HepG2 (cell line): Measurements from ENCODE around the gene VAMP5. TPM values are rescaled to one million over a fixed set of nuclear protein-coding genes. Genes with fewer than 3 reads are reported as not detected.

ENCODE experiments used
- EP300 ChIP-seq, 3 experiments: sonication (generic) in 1 of 3; formaldehyde crosslinking in 1 of 3; IDR thresholded peaks; 2 replicates each; pipeline versions ENCODE4 v1.5.1 to v1.6.1; 2011 to 2020; ENCODE audit warnings: low read depth in 2 of 3, low read length in 2 of 3, borderline replicate concordance in 1 of 3, improper control_type of control experiment in 1 of 3, mild to moderate bottlenecking in 1 of 3, missing genetic modification reagents in 1 of 3, moderate library complexity in 1 of 3
- GLMP ChIP-seq: sonication (generic); formaldehyde crosslinking; IDR thresholded peaks from 2 replicates; pipeline ENCODE4 v1.9.0; 2021; ENCODE audit warnings: missing genetic modification reagents, mild to moderate bottlenecking, borderline replicate concordance
- HNRNPK ChIP-seq: fragments of 200-400 bp; formaldehyde crosslinking; IDR thresholded peaks from 2 replicates; pipeline ENCODE4 v1.6.1; 2018; ENCODE audit warnings: low read length, low read depth, moderate library complexity, mild to moderate bottlenecking; ENCODE audit not compliant: poor library complexity, severe bottlenecking
- SOX6 ChIP-seq, 2 experiments: fragments of 450-650 bp in 1 of 2; sonication (generic) in 1 of 2; formaldehyde crosslinking in 1 of 2; IDR thresholded peaks; 2 replicates each; pipeline versions ENCODE4 v1.4.0 to v1.6.1; 2017 to 2020; ENCODE audit warnings: antibody characterized with exemption in 1 of 2, mild to moderate bottlenecking in 1 of 2, missing genetic modification reagents in 1 of 2
- U2AF1 ChIP-seq: fragments of 200-400 bp; formaldehyde crosslinking; optimal IDR thresholded peaks from 2 replicates; pipeline ENCODE3; 2017; ENCODE audit warnings: mild to moderate bottlenecking, low read depth, low read length
- ZNF234 ChIP-seq: sonication (generic); formaldehyde crosslinking; conservative IDR thresholded peaks from 2 replicates; pipeline ENCODE4 v1.5.1; 2020; ENCODE audit warnings: mild to moderate bottlenecking, missing genetic modification reagents
- ZNF572 ChIP-seq: sonication (generic); formaldehyde crosslinking; IDR thresholded peaks from 2 replicates; pipeline ENCODE4 v1.5.1; 2020; ENCODE audit warnings: mild to moderate bottlenecking, missing genetic modification reagents
- ZSCAN9 ChIP-seq: IDR thresholded peaks from 2 replicates; pipeline ENCODE4 v1.6.1; 2016; ENCODE audit warnings: borderline replicate concordance
- polyA plus RNA-seq, 8 experiments: library from polyadenylated mRNA; depleted of rRNA in 3 of 8; stranded (reverse) in 7 of 8; unstranded in 1 of 8; fragments of >200 nt; fragmentation: Illumina TruSeq in 4 of 8; extraction: Trizol in 4 of 8; gene quantifications; 2 replicates each; pipeline versions ENCODE4 v1.2.1 to v1.2.3, GENCODE V29; 2011 to 2016; ENCODE audit warnings: low read depth in 4 of 8, missing spikeins in 1 of 8, mixed read lengths in 1 of 8; ENCODE audit not compliant: insufficient read depth in 1 of 8
- total RNA-seq, 5 experiments: library from RNA; depleted of rRNA; stranded (reverse); fragments of >200 nt; fragmentation: Illumina TruSeq; extraction: Trizol; gene quantifications; 2 replicates each; pipeline ENCODE4 v1.2.3, GENCODE V29; 2016; ENCODE audit warnings: low read depth in 1 of 5
- TF ChIP-seq, protein P1 (sequence below): sonication (generic); formaldehyde crosslinking; IDR thresholded peaks from one replicate; pipeline ENCODE4 v1.5.1; 2020; ENCODE audit warnings: mild to moderate bottlenecking, missing genetic modification reagents; ENCODE audit errors: not compliant biosample characterization
- TF ChIP-seq, protein P2 (sequence below): sonication (generic); formaldehyde crosslinking; IDR thresholded peaks from 2 replicates; pipeline ENCODE4 v1.8.0; 2022; ENCODE audit warnings: missing genetic modification reagents, mild to moderate bottlenecking, moderate library complexity, borderline replicate concordance

The VAMP5 gene
- total and polyA plus RNA-seq, 2 of the 13 experiments (the other 11 are each of a cell fraction or from before 2014, with no cell fraction given): 7.2 to 56.7 TPM

- TF ChIP-seq SOX6 (IDR thresholded peaks at IDR 0.05) (no peak), SOX6 (CRISPR knock-in tag; IDR thresholded peaks at IDR 0.05) (peak; percentile 72; the same call in 1 of the 2 replicates), ZSCAN9 (CRISPR knock-in tag) (peak; percentile 86), GLMP (no peak), ZNF572 (0 out of 2 replicates have a peak, but pooled peaks have one; percentile 31), ZNF234 (no peak; the same call in 1 of the 2 replicates), U2AF1 (peak; percentile 63), HNRNPK (peak; percentile 67), EP300 (IDR thresholded peaks at IDR 0.05; ENCODE audit: low read depth in 2 of 2, low read length in 2 of 2) (no peak), EP300 (CRISPR knock-in tag; IDR thresholded peaks at IDR 0.05; ENCODE audit: borderline replicate concordance) (no peak; the same call in 1 of the 2 replicates)
- TF ChIP-seq, protein P1, sequence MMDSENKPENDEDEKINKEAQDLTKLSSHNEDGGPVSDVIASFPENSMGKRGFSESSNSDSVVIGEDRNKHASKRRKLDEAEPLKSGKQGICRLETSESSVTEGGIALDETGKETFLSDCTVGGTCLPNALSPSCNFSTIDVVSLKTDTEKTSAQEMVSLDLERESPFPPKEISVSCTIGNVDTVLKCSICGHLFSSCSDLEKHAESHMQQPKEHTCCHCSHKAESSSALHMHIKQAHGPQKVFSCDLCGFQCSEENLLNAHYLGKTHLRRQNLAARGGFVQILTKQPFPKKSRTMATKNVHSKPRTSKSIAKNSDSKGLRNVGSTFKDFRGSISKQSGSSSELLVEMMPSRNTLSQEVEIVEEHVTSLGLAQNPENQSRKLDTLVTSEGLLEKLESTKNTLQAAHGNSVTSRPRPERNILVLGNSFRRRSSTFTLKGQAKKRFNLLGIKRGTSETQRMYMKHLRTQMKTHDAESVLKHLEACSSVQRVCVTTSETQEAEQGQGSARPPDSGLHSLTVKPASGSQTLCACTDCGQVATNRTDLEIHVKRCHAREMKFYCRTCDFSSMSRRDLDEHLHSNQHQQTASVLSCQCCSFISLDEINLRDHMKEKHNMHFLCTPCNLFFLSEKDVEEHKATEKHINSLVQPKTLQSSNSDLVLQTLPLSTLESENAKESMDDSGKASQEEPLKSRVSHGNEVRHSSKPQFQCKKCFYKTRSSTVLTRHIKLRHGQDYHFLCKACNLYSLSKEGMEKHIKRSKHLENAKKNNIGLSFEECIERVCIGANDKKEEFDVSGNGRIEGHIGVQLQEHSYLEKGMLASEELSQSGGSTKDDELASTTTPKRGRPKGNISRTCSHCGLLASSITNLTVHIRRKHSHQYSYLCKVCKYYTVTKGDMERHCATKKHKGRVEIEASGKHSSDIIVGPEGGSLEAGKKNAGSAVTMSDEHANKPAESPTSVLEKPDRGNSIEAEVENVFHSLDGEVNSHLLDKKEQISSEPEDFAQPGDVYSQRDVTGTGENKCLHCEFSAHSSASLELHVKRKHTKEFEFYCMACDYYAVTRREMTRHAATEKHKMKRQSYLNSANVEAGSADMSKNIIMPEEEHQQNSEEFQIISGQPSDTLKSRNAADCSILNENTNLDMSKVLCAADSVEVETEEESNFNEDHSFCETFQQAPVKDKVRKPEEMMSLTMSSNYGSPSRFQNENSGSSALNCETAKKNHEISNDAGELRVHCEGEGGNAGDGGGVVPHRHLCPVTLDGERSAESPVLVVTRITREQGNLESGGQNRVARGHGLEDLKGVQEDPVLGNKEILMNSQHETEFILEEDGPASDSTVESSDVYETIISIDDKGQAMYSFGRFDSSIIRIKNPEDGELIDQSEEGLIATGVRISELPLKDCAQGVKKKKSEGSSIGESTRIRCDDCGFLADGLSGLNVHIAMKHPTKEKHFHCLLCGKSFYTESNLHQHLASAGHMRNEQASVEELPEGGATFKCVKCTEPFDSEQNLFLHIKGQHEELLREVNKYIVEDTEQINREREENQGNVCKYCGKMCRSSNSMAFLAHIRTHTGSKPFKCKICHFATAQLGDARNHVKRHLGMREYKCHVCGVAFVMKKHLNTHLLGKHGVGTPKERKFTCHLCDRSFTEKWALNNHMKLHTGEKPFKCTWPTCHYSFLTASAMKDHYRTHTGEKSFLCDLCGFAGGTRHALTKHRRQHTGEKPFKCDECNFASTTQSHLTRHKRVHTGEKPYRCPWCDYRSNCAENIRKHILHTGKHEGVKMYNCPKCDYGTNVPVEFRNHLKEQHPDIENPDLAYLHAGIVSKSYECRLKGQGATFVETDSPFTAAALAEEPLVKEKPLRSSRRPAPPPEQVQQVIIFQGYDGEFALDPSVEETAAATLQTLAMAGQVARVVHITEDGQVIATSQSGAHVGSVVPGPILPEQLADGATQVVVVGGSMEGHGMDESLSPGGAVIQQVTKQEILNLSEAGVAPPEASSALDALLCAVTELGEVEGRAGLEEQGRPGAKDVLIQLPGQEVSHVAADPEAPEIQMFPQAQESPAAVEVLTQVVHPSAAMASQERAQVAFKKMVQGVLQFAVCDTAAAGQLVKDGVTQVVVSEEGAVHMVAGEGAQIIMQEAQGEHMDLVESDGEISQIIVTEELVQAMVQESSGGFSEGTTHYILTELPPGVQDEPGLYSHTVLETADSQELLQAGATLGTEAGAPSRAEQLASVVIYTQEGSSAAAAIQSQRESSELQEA (CRISPR knock-in tag): peak; percentile 84
- TF ChIP-seq, protein P2, sequence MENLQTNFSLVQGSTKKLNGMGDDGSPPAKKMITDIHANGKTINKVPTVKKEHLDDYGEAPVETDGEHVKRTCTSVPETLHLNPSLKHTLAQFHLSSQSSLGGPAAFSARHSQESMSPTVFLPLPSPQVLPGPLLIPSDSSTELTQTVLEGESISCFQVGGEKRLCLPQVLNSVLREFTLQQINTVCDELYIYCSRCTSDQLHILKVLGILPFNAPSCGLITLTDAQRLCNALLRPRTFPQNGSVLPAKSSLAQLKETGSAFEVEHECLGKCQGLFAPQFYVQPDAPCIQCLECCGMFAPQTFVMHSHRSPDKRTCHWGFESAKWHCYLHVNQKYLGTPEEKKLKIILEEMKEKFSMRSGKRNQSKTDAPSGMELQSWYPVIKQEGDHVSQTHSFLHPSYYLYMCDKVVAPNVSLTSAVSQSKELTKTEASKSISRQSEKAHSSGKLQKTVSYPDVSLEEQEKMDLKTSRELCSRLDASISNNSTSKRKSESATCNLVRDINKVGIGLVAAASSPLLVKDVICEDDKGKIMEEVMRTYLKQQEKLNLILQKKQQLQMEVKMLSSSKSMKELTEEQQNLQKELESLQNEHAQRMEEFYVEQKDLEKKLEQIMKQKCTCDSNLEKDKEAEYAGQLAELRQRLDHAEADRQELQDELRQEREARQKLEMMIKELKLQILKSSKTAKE (CRISPR knock-in tag): no peak; the same call in 1 of the 2 replicates
Measured at GRCh38 chr2:85611705-85612587, 27.7 kb downstream of the VAMP5 start, which contains the start of gene C2orf68 (continued).
